ENCODE data around the gene USP6. TPM values are rescaled to one million over a fixed set of nuclear protein-coding genes. Genes with fewer than 3 reads are reported as not detected.
A peak's percentile ranks its signal among the peaks of the same experiment; 100 is the strongest.

USP6 gene
- total RNA-seq, 1 experiment from 2014 or later: 0.10 TPM

GRCh38 chr17:5191541-5192417 is 75.9 kb downstream of the USP6 start, which contains the start of gene ZNF594:
Gene ZNF594, minus strand, starts transcription at chr17:5191868. Its CDS starts 7,612 bp downstream, at chr17:5184256.
- Histone ChIP-seq H3K4me1 (ENCODE audit: control insufficient read depth in 1 of 2, insufficient read depth in 2 of 2, low read length in 2 of 2) (peaks cover 0 to 17% of the 10 kb centered on the region in 2 experiments; a peak in 2 of 4 replicates), H2AFZ (ENCODE audit: low read depth, low read length, poor library complexity, severe bottlenecking) (no peak within 1 kb of the TSS), H4K20me1 (ENCODE audit: insufficient read depth) (no peaks in the 10 kb centered on the region), H3K9ac (ENCODE audit: low read length) (peak within 1 kb of the TSS; percentile 81), H3K27ac (ENCODE audit: low read depth, low read length) (peak within 1 kb of the TSS; percentile 84), H3K79me2 (ENCODE audit: insufficient read depth, low read length) (peaks cover 23% of the 10 kb centered on the region), H3K4me2 (ENCODE audit: low read length) (peak within 1 kb of the TSS; percentile 96), H3K9me3 (ENCODE audit: control insufficient read depth in 1 of 2, insufficient read depth in 1 of 2, low read depth in 1 of 2, low read length in 2 of 2) (peaks cover 0 to 16% of the 10 kb centered on the region in 2 experiments; a peak in 3 of 4 replicates), H3K4me3 (replicated peaks in 1 of 2; ENCODE audit: low read depth in 1 of 2, low read length in 2 of 2) (peak within 1 kb of the TSS; percentile 90 to 94), H3K9me2 (ENCODE audit: insufficient read depth) (no peaks in the 10 kb centered on the region), H3K36me3 (ENCODE audit: control insufficient read depth in 1 of 2, insufficient read depth in 2 of 2, low read length in 2 of 2) (0 out of 4 replicates have a peak, but pooled peaks cover 0 to 5% of the 10 kb centered on the region in 2 experiments), H3K27me3 (ENCODE audit: insufficient read depth, low read length) (no peaks in the 10 kb centered on the region)
- POLR2A ChIA-PET: interaction anchor here (0.6 to 1.0 kb wide), 3 partner anchors 10 to 1130 kb away, joined by 3 read pairs; partner anchors contain the start of genes NUP88 and RPAIN
- no TSS peak for BruUV-seq (replicated peaks)
- RAD21 ChIA-PET (ENCODE audit: low non-redundant PET in 1 of 2, low total read pairs in 2 of 2, uncharacterized antibody in 2 of 2, unreplicated experiment in 2 of 2): interaction anchor here in 1 of 2 experiments (0.6 kb wide), 1 partner anchor 197 kb away, joined by 3 read pairs; no protein-coding TSS in a partner anchor
- CTCF ChIA-PET: interaction anchor here (0.9 to 1.4 kb wide), 4 partner anchors 9 to 277 kb away, joined by 3 read pairs; partner anchors contain the start of gene DHX33
- intact Hi-C loops (cut with micrococcal nuclease): loop anchor here (10.0 kb wide), 2 partner anchors 77 to 243 kb away; partner anchors contain the start of genes C1QBP, USP6 and ZNF232
- peak; percentile 88 for TF ChIP-seq POLR2AphosphoS5 (IDR thresholded peaks at IDR 0.05; ENCODE audit: low read depth, low read length)
- peak; percentile 74 for TF ChIP-seq MAX (IDR thresholded peaks at IDR 0.05)
- TF ChIP-seq EZH2phosphoT487 (IDR thresholded peaks at IDR 0.05; ENCODE audit: borderline replicate concordance): no peak
- no peak for TF ChIP-seq EZH2 (IDR thresholded peaks at IDR 0.05)
- TF ChIP-seq ELF1 (IDR thresholded peaks at IDR 0.05; ENCODE audit: borderline replicate concordance, low read depth): peak; percentile 70
- TF ChIP-seq SRF (IDR thresholded peaks at IDR 0.05; ENCODE audit: low read depth): no peak
- peak; percentile 79 for TF ChIP-seq YY1 (IDR thresholded peaks at IDR 0.05; ENCODE audit: extremely low read depth, insufficient replicate concordance, low read depth, low read length)
- TF ChIP-seq ZFX (IDR thresholded peaks at IDR 0.05): peak; percentile 92
- peak; percentile 72 for TF ChIP-seq SIN3A (IDR thresholded peaks at IDR 0.05; ENCODE audit: low read depth)
- TF ChIP-seq TCF7L2 (IDR thresholded peaks at IDR 0.05; ENCODE audit: borderline replicate concordance, extremely low read depth, insufficient read depth, insufficient read length): no peak
- peak; percentile 56; the same call in 1 of the 2 replicates for TF ChIP-seq SP1 (IDR thresholded peaks at IDR 0.05; ENCODE audit: low read depth)
- TF ChIP-seq RAD21 (IDR thresholded peaks at IDR 0.05; ENCODE audit: low read depth): 0 out of 2 replicates have a peak, but pooled peaks have one; percentile 18
- peak; percentile 58 to 77 (median 65) for TF ChIP-seq CTCF (IDR thresholded peaks at IDR 0.05 in 2 of 3, conservative IDR thresholded peaks at IDR 0.05 in 1 of 3; ENCODE audit: borderline replicate concordance in 1 of 3, insufficient read depth in 1 of 3, low read depth in 2 of 3, low read length in 2 of 3)
- peak; percentile 95 for TF ChIP-seq CBX3 (IDR thresholded peaks at IDR 0.05; ENCODE audit: low read depth)
- ATAC-seq: peak; percentile 99
- peak; percentile 93 for DNase-seq (ENCODE audit: low read depth, low spot score)
